HG03103 (cell line): ENCODE measurements around the gene ZNF783.
"Not testable (repeated sequence)": the region's sequence is repeated elsewhere in the genome, so short reads cannot be mapped to it uniquely, and the experiment has no call there.

Experiments
- ATAC-seq: cut with Tn5 transposase; IDR thresholded peaks from one replicate; pipeline ENCODE4 v1.9.1; 2021; ENCODE audit warnings: low read depth; ENCODE audit not compliant: unreplicated experiment

ZNF783 gene

DNA sequence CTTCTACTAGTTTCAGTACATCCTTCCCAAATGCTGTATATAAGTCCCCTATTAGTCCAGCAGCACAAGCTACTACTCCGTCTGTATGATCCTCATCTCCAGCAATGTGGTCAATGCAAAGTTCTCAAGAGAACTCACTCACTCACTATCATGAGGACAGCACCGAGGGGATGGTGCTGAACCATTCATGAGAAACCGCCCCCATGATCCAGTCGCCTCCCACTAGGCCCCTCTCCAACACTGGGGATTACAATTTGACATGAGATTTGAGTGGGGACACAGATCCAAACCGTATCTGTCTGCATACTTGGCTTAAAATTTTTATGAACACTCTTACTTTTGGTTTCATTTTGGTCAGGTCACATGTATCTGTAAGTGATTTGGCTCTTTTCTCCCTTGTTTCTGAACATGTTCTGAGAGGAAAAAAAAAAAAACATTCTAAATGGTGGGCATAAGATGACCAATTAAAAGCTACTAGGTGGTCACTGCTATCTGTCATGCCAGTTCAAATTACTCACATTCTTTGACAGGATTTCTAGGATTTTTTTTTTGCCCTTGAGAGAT lies 60.1 kb downstream of the ZNF783 start:
- no peak for ATAC-seq

DNA sequence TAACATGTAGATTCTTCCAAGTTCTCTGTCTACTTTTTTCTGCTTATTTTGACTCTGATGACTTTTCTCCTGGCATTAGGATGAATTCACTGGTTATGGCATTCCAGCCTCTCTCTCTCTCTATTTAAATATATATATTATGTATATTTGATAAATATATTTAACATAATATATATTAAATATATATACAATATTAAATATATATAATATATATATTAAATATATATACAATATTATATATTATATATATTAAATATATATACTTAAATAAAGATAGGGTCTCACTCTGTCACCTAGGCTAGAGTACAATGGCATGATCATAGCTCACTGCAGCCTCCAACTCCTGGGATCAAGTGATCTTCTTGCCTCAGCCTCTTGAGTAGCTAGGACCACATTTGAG lies 60.7 kb downstream of the ZNF783 start:
- no peak for ATAC-seq

DNA sequence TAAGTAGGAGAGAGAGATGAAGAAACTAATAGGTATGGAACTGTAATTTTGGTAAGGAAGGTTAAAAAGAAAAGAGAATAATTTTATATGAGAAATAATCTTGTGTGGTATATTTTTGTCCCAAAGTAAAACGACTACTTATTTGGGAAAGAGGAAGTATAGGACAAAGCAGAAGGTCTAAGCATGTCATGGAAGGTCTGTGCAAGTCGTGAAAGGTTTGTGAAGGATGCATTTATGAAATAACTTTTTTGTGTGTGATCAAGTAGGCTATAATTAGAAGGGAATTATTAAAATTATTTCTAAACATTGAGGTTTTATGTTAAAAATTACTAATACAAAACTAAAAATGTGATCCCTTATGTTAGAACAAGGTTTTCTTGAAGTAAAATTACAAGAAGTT lies 63.3 kb downstream of the ZNF783 start:
- ATAC-seq, result no peak

DNA sequence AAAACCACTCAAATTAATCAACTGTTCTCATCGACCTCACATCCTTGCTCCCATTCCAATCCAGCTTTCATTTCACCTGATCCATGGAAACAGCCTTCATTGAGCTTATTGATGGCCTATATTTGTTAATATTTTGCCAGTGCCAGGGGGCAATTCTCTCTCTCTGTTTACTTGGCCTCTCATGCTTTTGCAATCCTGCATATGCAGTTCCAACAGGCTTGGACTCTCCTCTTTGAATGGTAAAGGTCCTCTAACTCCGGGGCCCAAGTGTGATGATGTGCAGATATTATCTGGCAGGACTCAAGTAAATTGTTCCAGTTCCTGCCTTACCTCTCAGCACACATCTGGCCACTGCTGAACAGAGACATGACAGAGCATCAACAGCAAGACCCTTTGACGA lies 67.3 kb downstream of the ZNF783 start:
- no peak for ATAC-seq

DNA sequence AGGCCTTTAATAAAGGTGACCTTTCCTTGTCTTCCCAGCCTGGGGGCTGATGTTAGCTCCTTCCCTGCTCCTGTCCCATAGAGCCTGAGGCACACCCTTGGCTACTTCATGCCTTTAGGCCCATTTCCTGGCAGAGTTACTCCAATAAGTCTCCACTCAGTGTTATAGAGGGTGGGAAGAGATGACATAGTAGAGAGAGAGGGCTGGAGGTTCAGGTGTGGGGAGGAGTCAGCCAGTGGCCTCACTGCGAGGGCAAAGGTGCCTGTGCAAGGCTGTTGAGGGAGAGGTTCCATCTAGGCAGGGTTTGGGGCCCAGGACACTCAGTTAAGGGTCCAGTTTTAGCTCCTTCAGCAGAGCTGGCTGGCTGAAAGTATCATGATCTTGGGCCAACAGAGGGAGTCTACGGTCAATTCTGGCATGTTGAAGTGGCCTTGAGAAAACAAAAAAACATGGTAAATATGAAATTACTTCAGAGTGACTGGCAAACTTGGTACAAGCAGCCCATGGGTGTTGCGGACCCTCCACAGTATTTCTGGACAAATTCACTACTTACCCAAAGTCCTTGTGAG lies 67.9 kb downstream of the ZNF783 start:
- no peak for ATAC-seq

DNA sequence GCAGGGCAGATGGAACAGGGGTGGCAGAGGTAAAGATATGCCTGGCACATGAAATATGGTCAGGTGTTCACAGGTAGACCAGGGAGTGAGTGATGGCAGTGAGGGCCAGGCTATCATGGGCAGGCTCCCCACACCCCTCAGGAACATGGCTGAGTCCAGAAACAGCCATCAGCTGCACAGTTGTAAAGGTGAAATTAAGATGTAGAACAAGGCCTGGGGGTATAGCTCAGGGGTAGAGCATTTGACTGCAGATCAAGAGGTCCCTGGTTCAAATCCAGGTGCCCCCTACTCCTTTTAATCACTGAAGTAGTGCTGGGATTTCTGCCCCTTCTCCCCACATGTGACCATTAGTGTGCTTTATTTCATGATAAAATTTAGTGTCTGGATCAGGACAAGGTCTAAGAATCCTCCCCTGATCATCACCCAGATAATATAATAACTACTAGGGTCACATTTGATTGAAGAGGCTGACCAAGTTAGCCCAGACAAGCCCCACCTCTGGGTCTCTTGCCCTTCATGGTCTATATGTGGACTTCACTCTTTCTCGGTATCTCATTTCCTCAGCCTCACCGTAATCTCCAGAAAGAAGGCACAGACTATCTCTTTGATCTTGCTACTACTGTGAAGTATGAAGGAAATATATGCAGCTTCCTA lies 69.0 kb downstream of the ZNF783 start:
- no peak for ATAC-seq

DNA sequence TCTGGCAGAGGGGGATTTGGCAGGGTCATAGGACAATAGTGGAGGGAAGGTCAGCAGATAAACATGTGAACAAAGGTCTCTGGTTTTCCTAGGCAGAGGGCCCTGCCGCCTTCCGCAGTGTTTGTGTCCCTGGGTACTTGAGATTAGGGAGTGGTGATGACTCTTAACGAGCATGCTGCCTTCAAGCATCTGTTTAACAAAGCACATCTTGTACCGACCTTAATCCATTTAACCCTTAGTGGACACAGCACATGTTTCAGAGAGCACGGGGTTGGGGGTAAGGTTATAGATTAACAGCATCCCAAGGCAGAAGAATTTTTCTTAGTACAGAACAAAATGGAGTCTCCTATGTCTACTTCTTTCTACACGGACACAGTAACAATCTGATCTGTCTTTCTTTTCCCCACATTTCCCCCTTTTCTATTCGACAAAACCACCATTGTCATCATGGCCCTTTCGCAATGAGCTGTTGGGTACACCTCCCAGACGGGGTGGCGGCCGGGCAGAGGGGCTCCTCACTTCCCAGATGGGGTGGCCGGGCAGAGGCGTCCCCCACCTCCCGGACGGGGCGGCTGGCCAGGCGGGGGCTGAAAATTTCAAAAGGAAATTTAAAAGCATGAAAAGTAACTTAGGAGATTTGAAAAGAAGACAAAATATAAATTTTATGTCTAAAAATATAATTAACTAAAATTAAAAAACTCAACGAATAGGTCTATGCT lies 70.8 kb downstream of the ZNF783 start:
- not testable (repeated sequence) for ATAC-seq

DNA sequence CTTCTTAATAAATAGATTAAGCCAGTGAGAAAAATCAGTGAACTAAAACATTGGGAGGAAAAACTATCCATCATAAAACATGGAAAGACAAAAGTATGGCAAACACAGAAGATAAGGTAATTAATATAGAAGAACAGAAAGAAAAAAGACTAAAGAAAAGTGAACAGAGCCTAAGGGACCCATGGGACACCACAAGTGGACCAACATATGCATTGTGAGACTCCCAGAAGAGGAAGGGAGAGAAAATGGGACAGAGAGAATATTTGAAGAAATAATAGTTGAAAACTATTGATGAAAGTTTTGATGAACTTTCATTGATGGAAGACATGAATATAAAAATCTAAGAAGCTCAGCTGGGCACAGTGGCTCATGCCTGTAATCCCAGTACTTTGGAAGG lies 71.3 kb downstream of the ZNF783 start:
- ATAC-seq, result no peak

DNA sequence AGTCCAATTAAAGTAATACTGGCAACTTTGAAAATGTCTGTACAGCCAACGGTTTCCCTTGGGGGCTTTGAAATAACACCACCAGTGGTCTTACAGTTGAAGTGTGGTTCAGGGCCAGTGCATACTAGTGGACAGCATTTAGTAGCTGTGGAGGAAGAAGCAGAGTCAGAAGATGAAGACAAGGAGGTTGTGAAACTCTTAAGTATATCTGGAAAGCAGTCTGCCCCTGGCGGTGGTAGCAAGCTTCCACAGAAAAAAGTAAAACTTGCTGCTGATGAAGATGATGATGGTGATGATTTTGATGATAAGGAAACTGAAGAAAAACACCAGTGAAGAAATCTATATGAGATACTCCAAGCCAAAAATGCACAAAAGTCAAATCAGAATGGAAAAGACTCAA lies 72.2 kb downstream of the ZNF783 start:
- ATAC-seq, result no peak
